NOMO-1 (cell line): ENCODE data around the gene NRXN3.
A peak's percentile ranks its signal among the peaks of the same experiment; 100 is the strongest.
"Not testable (repeated sequence)": the region's sequence is repeated elsewhere in the genome, so short reads cannot be mapped to it uniquely, and the experiment has no call there.

Experiments
- DNase-seq, 2 experiments: peaks; one replicate each; lab custom pipeline; 2025; ENCODE audit not compliant: unreplicated experiment in 2 of 2; lab: John Stamatoyannopoulos, UW

NRXN3 gene

DNA sequence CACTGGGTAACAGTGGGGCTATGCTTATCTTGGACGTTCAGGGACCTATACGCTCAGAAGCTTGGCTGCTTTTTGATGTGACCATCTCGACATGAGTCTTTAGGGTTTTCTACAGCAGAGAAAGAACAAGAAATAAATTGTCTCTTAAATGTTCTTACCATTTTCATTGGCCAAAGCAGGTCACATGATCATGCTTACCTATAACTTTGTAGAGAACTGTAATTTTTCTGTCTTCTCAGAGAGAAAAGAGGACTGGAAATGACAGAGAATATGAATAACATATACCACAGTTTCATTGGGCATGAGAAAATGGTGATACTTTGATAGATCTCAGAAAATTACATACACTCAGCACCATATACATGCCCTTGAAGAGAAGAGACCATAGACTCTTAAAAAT is 390.9 kb downstream of the NRXN3 start:
- DNase-seq: no peak

DNA sequence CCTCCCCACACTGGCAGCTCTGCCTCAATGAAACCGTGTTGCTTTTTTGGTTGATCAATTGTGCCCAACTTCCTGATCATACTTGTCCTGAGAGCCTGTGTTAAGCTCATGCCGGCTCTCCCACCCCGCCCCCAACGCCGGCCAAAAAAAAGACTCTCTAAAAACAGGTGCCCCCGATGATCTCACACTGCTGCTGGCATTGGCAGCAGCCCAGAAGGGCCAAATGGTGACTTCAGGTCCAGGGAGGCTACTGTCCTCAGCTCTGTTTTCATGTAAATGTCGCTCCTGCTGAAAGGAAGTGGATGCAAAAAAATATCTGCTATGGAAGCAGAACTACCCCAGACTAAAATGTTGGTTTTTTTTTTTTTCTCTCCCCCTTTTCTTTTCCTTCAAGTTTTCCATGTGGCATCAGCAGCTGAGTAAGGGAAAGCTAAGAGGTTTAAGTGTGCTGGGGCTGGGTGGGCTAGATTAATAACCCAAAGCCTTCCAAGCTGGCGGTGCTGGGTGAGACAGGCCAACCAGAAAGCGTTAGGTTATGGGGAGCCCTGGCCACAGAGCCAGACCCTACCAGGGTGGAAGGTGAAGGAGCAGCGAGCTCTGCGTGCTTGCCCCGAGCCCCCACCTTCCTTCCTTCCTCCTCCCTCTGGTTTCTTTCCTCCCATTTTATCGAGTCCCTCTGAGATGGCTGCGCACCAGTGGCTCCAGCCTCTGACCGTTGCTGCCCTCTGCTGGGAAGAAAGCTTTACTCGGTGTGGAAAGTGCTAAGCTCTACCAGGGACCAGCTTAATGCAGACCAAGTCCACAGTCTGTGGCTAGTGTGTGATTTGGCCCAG is 396.1 kb downstream of the NRXN3 start:
- DNase-seq: peak; percentile 46 to 58

DNA sequence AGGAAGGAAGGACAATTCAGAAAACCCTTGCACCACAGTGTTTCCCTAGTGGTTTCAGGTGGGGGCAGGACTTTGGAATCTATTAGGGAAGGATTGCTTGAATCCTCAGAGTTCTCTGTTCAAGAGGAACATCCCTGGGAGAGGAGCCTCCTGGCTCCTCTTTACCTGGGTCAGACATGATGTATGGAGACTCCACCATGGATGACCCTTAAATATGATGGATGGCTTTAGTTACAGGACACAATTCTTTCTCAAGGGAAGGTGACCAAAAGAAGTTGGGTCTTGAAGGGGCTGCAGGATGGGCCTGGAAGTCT is 396.6 kb downstream of the NRXN3 start:
- DNase-seq: no peak

DNA sequence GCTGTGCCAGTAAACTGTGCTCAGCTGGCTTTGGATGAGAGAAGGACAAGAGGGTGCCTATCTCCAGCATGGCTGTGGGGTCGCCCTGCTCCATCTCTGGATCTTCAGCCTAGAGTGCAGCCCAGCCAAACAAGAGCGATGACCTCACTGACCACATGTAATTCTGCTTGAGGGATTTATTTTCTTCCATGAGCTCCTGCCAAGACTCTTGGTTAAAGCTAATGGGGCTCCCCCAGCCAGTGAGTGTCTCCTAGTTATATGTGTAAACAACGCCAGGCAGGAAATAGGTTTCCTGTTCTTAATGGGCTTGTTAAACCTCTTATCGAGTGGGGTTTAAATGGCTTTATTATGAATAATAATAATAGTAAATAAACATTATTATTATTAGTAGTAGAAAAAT is 397.2 kb downstream of the NRXN3 start:
- no peak for DNase-seq

DNA sequence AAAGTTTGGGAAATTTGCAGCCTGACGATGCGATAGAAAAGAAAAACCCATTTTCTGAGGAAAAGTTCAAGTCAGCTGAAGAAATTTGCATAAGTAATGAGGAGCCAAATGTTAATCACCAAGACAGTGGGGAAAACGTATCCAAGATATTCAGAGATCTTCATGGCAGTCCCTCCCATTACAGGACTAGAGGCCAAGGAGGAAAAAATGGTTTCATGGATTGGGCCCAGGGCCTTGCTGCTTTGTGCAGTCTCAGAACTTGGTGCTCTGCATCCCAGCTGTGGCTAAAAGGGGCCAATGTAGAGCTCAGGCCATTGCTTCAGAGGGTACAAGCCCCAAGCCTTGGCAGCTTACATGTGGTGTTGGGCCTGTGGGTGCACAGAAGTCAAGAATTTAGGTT is 403.6 kb downstream of the NRXN3 start:
- not testable (repeated sequence) for DNase-seq

DNA sequence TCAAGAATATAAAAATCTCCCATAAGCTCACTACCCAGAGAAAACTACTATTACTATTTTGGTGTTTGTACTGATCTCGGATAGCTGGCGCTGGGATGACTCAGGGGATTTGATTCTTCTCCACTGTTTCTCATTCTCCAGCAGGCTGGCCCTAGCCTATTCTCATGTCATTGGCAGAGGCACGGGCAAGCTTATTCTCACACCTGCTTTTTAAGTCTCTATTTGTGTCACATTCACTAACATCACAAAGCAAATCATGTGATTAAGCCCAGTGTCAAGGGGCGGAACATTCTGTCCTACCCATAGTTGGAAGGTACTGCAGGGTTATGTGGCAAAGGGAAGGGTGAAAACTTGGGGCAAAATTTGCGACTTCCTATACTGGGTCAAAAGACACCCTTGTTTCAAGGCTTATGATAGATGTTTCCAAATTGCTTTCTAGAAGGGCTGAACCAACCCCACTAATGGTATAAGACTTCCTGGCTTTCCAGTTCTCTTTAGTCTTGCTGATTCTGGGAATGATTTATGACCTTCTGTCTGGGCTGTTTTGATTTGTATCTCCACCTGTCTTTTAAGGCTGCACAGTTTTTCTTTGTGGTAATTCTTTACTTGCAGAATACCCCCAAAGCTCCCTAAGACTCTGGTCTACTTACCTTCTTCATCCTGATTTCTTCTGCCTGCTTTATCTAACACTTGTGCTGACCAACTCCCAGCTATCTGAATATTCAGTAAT is 406.4 kb downstream of the NRXN3 start:
- DNase-seq: no peak

DNA sequence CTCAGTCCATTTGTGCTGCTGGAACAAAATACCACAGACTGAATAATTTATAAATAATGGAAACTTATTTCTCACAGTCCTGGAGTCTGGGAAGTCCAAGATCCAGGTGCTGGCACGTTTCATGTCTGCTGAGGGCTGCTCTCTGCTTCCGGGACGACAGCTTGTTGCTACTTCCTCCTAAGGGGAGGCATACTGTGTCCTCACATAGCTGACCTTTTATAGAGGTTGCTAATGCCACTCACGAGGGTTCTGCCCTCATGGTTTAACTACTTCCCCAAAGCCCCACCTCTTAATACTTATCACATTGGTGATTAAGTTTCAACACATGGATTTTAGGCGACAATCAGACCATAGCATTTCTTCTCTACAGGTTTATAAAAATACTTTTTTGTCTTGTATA is 411.1 kb downstream of the NRXN3 start:
- peak in 1 of 2 experiments; percentile 17 for DNase-seq

DNA sequence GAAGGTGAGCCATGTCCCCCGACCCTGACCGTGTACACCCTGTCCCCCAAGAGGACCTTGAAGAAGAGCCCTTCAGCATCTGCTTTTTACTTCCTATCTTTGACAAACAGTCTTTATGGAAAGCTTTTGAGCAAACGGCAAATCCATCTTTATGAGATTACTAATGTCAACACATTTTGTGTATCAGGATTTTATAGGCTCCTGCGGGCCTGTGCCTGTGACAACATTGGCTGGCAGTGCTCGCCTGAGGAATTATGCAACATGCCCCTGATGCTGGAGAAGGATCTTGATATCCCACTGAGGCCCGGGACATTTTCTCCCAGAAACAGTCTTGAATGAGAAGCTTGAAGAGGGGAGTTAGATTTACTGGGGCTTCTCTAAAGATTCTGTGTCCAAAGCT is 416.5 kb downstream of the NRXN3 start:
- DNase-seq: no peak

DNA sequence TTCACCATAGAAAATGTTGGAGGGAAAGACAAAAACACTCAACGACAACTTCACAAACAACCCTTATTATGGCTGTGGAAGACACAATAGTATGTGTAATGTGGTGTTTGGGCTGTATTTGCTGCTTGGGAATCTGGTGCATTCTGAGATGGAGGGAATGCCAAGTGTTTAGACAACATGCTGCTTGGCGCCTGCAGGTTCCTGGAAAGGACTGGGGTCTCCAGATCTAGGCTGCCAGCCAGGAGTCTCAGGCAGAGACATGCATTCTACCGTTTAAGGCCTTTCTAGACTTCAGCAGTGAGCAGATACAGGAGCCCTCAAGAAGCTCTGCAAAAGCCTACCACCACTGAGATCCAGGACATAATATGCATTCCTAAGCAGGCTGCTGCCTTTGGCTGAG is 418.7 kb downstream of the NRXN3 start:
- DNase-seq: no peak

DNA sequence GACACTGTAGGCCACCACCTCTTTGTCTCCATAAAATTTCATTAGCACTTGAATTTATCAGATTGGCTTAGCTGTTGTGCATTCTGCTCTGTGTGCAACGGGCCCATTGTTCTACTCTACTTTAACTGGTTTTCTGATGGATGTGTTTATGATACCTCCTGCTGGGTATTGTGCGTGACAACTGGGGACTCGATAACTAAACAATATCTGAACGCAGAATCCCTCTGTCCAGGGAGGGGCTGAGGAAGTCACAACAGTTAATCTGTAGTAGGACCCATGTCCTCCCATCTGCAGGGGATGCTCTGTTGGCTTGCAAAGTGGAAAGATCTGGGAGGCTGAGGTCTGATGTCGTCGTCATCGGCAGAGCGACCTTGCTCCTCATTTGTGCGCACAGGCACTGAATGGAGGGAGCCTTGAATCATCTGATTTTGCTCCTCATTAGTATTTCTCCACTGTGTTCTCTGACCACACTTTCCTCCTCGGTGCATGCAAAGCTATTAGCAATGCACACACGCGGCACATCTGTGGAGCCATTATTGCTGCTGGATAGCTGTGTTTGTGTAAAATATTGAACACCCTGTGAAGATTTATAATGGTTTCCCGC is 422.5 kb downstream of the NRXN3 start:
- DNase-seq: no peak

DNA sequence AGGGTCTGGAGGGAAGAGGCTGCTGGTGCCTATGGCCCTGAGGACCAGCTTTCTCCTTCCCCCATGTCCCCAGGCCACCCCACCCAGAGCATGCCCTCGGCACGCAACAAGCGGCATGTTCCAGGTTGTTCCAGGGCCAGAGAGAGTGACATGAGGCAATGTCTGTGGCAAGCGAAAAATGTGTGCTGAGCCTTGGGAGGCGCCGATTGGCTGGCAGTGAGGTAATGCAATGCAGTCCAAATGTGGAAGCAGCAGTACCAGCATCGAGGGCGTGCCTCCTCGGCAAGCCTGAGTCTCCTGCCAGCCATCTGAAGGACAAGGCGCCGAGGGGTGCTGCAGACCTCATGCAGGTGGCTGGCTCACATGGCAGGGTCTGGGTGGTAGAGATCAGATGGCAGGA is 423.8 kb downstream of the NRXN3 start:
- DNase-seq: peak in 1 of 2 experiments; percentile 22

DNA sequence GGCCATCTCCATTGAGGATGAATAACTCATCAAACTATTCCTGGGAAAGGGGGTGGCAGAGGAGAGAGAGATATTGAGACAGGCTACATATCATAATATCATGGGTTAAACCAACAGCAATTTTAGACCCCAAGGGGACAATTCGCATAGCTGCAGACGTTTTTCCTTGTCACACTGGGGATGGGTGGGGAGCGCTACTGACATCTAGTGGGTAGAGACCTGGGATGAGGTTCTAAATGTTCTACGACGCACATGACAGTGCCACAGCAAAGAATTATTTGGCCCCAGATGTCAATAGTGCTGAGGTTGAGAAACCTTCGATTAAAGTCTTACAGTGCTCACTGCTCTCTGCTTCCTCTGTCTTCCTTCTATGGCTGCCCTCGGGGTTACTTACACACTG is 425.6 kb downstream of the NRXN3 start:
- DNase-seq: no peak

DNA sequence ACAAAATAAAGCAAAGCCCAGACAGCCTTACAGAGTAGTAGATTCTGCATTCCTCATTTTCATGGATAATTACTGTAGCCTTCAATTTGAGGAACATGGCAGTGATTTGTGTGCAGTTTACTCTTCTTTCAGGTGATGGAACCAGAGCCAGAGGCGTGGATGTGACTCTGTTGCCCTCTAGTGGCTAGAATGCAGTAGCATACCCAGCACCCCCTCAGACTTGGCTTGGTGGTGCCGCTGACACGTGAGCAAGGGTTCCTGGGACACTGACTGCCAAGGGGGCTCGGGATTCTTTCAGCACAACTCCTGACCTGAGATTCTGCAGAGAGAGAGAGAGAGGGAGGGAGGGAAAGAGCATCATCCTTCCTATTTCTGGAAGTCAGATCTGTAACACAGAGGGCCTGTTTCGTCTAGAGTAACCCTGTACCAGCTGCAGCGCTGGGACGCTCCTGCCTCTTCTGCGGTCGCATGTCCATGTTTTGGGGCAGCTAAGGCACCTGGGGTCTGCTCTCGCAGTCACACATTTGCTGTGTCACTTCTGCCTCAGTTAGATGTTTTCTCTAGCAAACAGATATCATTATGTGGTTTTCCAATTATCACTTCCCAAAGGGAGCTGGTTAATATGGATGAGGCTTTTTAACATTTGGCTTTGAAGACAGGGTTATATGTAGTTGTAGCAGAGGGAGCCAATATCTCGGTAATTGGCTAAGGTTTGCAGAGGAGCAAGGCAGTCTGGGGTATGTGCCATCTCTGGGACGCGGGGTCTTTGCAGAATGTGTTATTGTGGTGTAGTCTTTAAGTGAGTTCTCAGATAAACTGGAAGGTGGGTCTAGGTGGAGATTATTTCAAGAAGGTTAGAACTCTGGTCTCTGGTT is 428.1 kb downstream of the NRXN3 start:
- peak in 1 of 2 experiments; percentile 60 for DNase-seq

DNA sequence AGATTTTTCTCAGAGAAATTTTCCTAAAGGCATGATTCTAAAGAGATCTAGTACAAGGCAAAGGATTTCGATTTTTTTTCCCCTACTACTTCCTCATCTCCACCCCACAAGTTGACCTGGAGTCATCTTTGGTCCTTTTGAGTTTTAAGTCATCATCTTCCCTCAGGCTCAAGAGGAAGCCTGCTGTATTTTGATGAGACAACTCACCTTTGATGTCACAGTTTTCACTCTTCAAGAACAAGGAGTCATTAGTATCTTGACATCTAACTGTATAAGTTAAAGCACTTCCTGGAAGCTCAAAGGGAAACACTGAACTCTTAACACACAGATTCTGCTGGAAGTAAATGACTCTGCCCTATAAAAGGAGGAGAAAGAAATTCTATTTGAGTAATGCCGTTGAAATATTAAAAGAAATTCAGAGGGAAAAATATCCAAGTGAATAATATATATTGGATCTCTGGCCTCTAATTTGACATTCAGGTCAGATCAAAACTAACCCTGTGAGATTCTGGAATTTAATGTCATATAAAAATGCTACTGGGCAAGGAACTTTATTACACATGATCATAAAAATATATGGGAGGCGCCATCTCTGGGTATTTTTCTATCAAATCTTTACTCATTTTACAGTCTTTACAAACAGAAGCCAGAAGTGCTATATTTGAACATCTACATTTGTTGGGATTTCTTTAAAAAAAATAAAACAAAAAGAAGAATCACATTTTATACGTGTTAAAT is 435.0 kb downstream of the NRXN3 start:
- DNase-seq: no peak

DNA sequence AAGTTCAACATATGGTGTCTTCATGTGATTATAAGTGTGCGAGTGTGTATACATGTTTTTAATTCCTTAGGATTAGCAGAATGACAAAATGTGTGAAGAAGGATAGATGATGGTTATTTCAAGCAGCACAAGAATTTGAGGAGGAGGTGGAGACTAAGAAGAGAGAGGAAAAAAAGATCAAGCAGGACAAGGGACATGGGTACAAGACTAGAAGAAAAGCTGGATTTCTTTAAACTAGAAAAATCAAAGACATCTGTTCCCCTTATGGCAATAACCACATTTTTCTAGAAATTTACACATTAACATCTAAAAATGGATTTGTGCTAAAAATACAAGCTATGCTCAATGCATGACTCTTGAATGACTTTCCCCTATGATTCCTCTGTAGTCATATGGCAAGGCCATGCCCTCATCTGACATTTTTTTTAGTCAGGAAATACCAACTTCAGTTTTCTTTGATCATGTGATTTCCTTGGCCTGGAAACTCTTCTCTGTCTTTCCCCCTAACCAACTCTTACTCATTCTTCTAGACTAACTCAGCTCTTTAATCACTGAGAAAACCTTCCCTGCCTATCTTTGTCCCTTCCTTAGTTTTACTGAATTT is 435.8 kb downstream of the NRXN3 start:
- no peak for DNase-seq

DNA sequence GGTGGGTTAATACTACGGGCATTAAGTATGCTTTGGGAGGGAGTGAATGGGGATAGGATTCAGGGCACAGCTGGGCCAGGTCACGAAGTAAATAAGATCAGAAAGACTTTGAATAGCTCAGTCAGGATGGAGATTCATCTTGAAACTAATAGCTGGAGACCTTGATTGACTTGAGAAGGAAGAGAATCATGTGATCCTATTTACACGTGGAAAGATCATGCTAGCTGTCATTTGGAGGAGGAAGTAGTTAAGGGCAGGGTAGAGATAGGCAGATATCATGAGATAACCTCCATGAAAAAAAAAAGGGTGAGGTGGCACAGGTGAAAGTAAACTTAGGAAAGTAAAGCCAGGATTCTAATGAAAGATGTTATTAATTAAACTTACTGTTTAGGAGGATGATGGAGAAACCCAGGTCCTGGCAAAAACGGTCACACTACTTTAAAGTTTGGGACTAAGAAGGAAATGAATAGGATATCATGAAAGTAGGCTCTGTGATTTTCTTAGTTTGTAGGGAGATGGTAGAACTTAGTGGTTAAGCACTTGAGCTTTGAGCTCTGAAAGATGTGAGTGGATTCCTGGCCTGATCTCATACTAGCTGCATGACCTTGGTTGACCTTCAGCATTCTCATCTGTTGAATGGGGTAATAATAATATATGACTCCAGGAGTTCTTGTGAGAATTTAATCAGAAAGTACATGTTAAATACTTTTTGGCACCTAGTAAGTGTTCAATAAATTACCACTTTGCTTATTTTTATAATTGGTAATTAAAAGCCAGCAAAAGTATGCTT is 439.0 kb downstream of the NRXN3 start:
- DNase-seq: no peak

DNA sequence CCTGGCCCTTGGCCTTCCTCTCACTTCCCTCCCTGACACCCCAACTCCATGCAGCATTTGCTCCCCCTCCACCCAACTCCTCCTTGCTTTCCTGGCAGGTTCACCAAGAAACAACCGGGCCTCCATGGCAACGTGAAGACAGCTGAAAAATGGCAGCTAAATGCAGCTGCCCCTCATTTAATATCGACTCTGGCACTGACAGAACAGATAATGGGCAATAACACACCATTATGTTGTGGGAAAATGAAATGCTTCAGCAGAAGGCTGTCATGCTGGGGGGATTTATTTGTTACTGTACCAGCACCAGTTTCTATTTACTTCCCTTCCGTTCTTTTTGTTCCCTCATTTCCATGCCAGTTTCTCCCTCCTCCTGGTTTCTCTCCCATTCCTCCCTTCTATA is 440.8 kb downstream of the NRXN3 start:
- no peak for DNase-seq

DNA sequence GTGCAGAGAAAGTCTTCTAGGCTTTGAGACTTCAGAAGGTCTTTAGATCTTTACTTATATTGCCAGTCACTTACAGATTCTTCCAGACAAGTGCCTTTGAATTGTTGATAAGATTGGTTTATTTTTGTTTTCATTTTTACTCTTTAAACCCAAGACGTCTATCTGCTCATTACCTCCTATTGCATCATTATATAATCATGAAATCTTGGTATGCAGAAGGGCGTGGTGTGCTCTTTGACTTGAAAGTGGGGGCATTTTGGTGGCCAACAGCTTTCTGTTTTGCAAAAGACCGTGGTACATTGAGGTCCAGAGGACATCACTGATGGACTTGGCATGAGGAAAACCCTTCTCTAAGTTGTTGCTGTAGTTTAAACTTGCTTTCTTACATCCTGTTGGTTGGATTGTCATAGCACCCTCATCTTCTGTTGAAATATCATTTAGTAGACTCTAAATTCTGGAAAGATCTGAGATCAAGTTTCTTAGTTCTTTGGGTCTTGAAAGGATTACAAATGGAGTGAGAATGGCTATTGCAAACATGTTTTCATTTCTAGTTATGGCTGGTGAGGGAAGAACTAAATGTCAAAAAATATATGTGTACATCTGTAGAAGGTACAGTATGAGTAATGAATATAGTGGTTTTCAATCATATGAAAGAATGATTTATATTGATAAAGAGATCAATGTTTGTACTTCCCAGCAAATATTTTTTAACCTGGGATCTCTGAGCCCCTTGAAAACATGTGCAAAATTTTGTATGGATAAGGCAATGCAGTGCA is 441.8 kb downstream of the NRXN3 start:
- DNase-seq: no peak
